Pancreas (tissue), 10 donors: ENCODE measurements around the gene DUSP28. TPM values are rescaled to one million over a fixed set of nuclear protein-coding genes. Genes with fewer than 3 reads are reported as not detected.

Source experiments
- ATAC-seq, 4 donors: fragments of 200-7000 bp; cut with Tn5 transposase; one replicate each; pipeline versions ENCODE4 v1.8.0 to v1.9.1; 2020; ENCODE audit warnings: mild to moderate bottlenecking in 4 of 4, moderate library complexity in 4 of 4
- DNase-seq, 6 donors: peaks; one replicate each; pipeline ENCODE4 v3.0.0-alpha.2; 2020
- FAIRE-seq: peaks from 2 replicates; lab custom pipeline; 2012; peaks lifted over from hg19 to GRCh38; lab: Jason Lieb, UNC
- H3K27ac ChIP-seq, 4 donors: fragments of 200-600 bp; sonication (generic); 1 replicate in 3 of 4; 2 replicates in 1 of 4; pipeline versions ENCODE4 v1.5.0 to v1.8.0; 2020
- H3K27me3 ChIP-seq, 4 donors: fragments of 200-600 bp; one replicate each; pipeline ENCODE4 v1.8.0; 2021
- H3K36me3 ChIP-seq, 3 donors: fragments of 200-600 bp; sonication (generic) in 1 of 3; one replicate each; pipeline versions ENCODE4 v1.5.0 to v1.8.0; 2020 to 2021
- H3K4me1 ChIP-seq, 3 donors: fragments of 200-600 bp; one replicate each; pipeline ENCODE4 v1.8.0; 2021
- H3K4me3 ChIP-seq, 4 donors: fragments of 200-600 bp; sonication (generic) in 2 of 4; one replicate each; pipeline versions ENCODE4 v1.5.0 to v1.8.0; 2020 to 2021
- H3K9me3 ChIP-seq, 4 donors: fragments of 200-600 bp; one replicate each; pipeline ENCODE4 v1.8.0; 2021
- CTCF ChIP-seq, 4 donors: fragments of 200-600 bp; sonication (generic) in 3 of 4; IDR thresholded peaks; one replicate each; pipeline versions ENCODE4 v1.5.0 to v1.8.0; 2021; ENCODE audit warnings: antibody characterized with exemption in 4 of 4
- WGBS, 2 donors: extraction: QIAGEN DNeasy Blood & Tissue Kit; methylation state at CpG; one replicate each; pipeline ENCODE4 v1.1.7; 2013; 5-methylcytosine and 5-hydroxymethylcytosine counted together
- intact Hi-C, 3 donors: fragments of 100-400 bp; cut with DNase I; formaldehyde crosslinking; loops; one replicate each; pipeline versions ENCODE4 v1.11.1 to v1.14.2; 2022
- polyA plus RNA-seq, 2 donors: library from polyadenylated mRNA; stranded (reverse); fragments of 200-250 nt; gene quantifications; one replicate each; pipeline ENCODE4 v1.2.3, GENCODE V29; 2013
- total RNA-seq, 6 donors: library from RNA; stranded (reverse); fragmentation: NEBNext Ultra II Directional in 4 of 6; extraction: Animal tissue kit (Norgen Biotek cat#: 25700) in 4 of 6; gene quantifications; one replicate each; pipeline versions ENCODE4 v1.2.1 to v1.2.4, GENCODE V29; 2021 to 2023
- donor health status: healthy with polysubstance abuse.
- donor health status: DM: no; HTN: no; CAD: no; lungs with moderate emphysema.
- donor health status: DM: no; HTN: no; CAD: no.
- donor health status: control.
- donor health status: control.
- donor health status: Bipolar disorder and iron deficiency.
- donor health status: DM: yes; HTN: yes; CAD: no.
- donor health status: DM: no; HTN: no; CAD: no.
- donor health status: DM: no; HTN: no; CAD: no.
- donor health status: DM: yes; HTN: yes; CAD: no.

The DUSP28 gene
- total and polyA plus RNA-seq, 8 donors, result 1.6 to 5.0 (median 2.7) TPM

- DNase-seq, result no peak
- no peak for FAIRE-seq
- ATAC-seq, result no peak
- intact Hi-C loops, result no loop called here
- no peak for TF ChIP-seq CTCF (IDR thresholded peaks at IDR 0.05)
- Histone ChIP-seq H3K9me3 (no peaks in the 10 kb centered on the region), H3K27ac (no peak overlapping the region), H3K4me1 (peaks cover 18 to 38% (median 21%) of the 10 kb centered on the region in 3 donors), H3K36me3 (no peaks in the 10 kb centered on the region), H3K27me3 (no peaks in the 10 kb centered on the region), H3K4me3 (no peak overlapping the region)
- WGBS, 2 donors, result 82 to 91% methylated on average over 4 of the region's 4 CpGs
These were observed 23.6 kb downstream of the DUSP28 start for GRCh38 chr2:240583774-240584173.

- peak overlapping the region in 2 of 4 donors; percentile 90 to 96 for H3K4me3 ChIP-seq
- 76 to 79% methylated on average over 4 of the region's 4 CpGs for WGBS, 2 donors
- H3K36me3 ChIP-seq, result peaks cover 0 to 6% (median 0%) of the 10 kb centered on the region in 3 donors
- no peaks in the 10 kb centered on the region for H3K9me3 ChIP-seq
- no peak overlapping the region for H3K27ac ChIP-seq
- intact Hi-C loops, result no loop called here
- no peaks in the 10 kb centered on the region for H3K27me3 ChIP-seq
- TF ChIP-seq CTCF (IDR thresholded peaks at IDR 0.05), result no peak
- peaks cover 18 to 35% (median 21%) of the 10 kb centered on the region in 3 donors for H3K4me1 ChIP-seq
- FAIRE-seq, result no peak
- ATAC-seq, result no peak
- peak in 2 of 6 donors; percentile 37 to 40 for DNase-seq
These were observed 24.4 kb downstream of the DUSP28 start for GRCh38 chr2:240584486-240585031.

GRCh38 chr2:240585101-240585500 lies 24.9 kb downstream of the DUSP28 start:
- TF ChIP-seq CTCF (IDR thresholded peaks at IDR 0.05), result no peak
- H3K27me3 ChIP-seq, result no peaks in the 10 kb centered on the region
- no peak overlapping the region for H3K27ac ChIP-seq

GRCh38 chr2:240585681-240586197 lies 25.6 kb downstream of the DUSP28 start:
- 0 to 2% methylated on average over 20 of the region's 20 CpGs for WGBS, 2 donors
- no peak for FAIRE-seq
- no peaks in the 10 kb centered on the region for H3K9me3 ChIP-seq
- H3K4me3 ChIP-seq, result peak overlapping the region; percentile 90 to 96 (median 94)
- peaks cover 0 to 8% (median 0%) of the 10 kb centered on the region in 3 donors for H3K36me3 ChIP-seq
- peak in 3 of 6 donors; percentile 26 to 53 (median 31) for DNase-seq
- peaks cover 10 to 24% (median 13%) of the 10 kb centered on the region in 3 donors for H3K4me1 ChIP-seq
- H3K27me3 ChIP-seq, result no peaks in the 10 kb centered on the region
- peak overlapping the region; percentile 74 to 95 (median 84) for H3K27ac ChIP-seq
- no peak for ATAC-seq
- intact Hi-C loops, result no loop called here
- no peak for TF ChIP-seq CTCF (IDR thresholded peaks at IDR 0.05)

More at GRCh38 chr2:240585101-240585500, 24.9 kb downstream of the DUSP28 start:
- 57 to 70% methylated on average over 6 of the region's 6 CpGs for WGBS, 2 donors
- peak overlapping the region; percentile 90 to 96 (median 94) for H3K4me3 ChIP-seq
- FAIRE-seq (no peak), DNase-seq (peak in 2 of 6 donors; percentile 20 to 30), ATAC-seq (no peak)
- intact Hi-C loops, result no loop called here
- no peaks in the 10 kb centered on the region for H3K9me3 ChIP-seq
- peaks cover 15 to 29% (median 17%) of the 10 kb centered on the region in 3 donors for H3K4me1 ChIP-seq
- peaks cover 0 to 8% (median 0%) of the 10 kb centered on the region in 3 donors for H3K36me3 ChIP-seq
